Measurements from ENCODE around the gene HMGCS2.

The HMGCS2 gene

GRCh38 chr1:119811985-119812557 is 43.4 kb upstream of the HMGCS2 start:
- H3K4me3 ChIP-seq (ENCODE audit: low read depth, low read length) = no peak overlapping the region
- TF ChIP-seq CTCF (IDR thresholded peaks at IDR 0.05; ENCODE audit: low read depth, low read length, missing control alignments) = no peak
- no peak for DNase-seq (ENCODE audit: low read depth)
- in situ Hi-C loops (cut with HindIII; ENCODE audit: low sequenced_read_pairs) = no loop called here

GRCh38 chr1:119811387-119811786 is 42.7 kb upstream of the HMGCS2 start, which contains the start of gene REG4:
TSS of gene REG4 (minus strand) at chr1:119811460. CDS start at chr1:119808769, 2,691 bp downstream.
- in situ Hi-C loops (cut with HindIII; ENCODE audit: low sequenced_read_pairs) = no loop called here
- H3K4me3 ChIP-seq (ENCODE audit: low read depth, low read length) = no peak within 1 kb of the TSS
- no peak for DNase-seq (ENCODE audit: low read depth)
- TF ChIP-seq CTCF (IDR thresholded peaks at IDR 0.05; ENCODE audit: low read depth, low read length, missing control alignments) = no peak

GRCh38 chr1:119808972-119809550 is 40.4 kb upstream of the HMGCS2 start:
- H3K4me3 ChIP-seq (ENCODE audit: low read depth, low read length) = no peak overlapping the region
- in situ Hi-C loops (cut with HindIII; ENCODE audit: low sequenced_read_pairs) = no loop called here
- peak; percentile 54 for DNase-seq (ENCODE audit: low read depth)
- TF ChIP-seq CTCF (IDR thresholded peaks at IDR 0.05; ENCODE audit: low read depth, low read length, missing control alignments) = peak; percentile 95

- in situ Hi-C loops (cut with HindIII; ENCODE audit: low sequenced_read_pairs) = no loop called here
- DNase-seq (ENCODE audit: low read depth) = no peak
- H3K4me3 ChIP-seq (ENCODE audit: low read depth, low read length) = no peak overlapping the region
- TF ChIP-seq CTCF (IDR thresholded peaks at IDR 0.05; ENCODE audit: low read depth, low read length, missing control alignments) = no peak
Observed at GRCh38 chr1:119808491-119808890, 39.8 kb upstream of the HMGCS2 start.

GRCh38 chr1:119806489-119806888 is 37.8 kb upstream of the HMGCS2 start:
- in situ Hi-C loops (cut with HindIII; ENCODE audit: low sequenced_read_pairs) = no loop called here
- TF ChIP-seq CTCF (IDR thresholded peaks at IDR 0.05; ENCODE audit: low read depth, low read length, missing control alignments) = no peak
- DNase-seq (ENCODE audit: low read depth) = no peak
- no peak overlapping the region for H3K4me3 ChIP-seq (ENCODE audit: low read depth, low read length)

GRCh38 chr1:119805746-119806145 is 37.0 kb upstream of the HMGCS2 start:
- no peak for DNase-seq (ENCODE audit: low read depth)
- in situ Hi-C loops (cut with HindIII; ENCODE audit: low sequenced_read_pairs) = no loop called here
- TF ChIP-seq CTCF (IDR thresholded peaks at IDR 0.05; ENCODE audit: low read depth, low read length, missing control alignments) = no peak
- H3K4me3 ChIP-seq (ENCODE audit: low read depth, low read length) = no peak overlapping the region
